Liver (tissue), 9 donors: ENCODE data around the gene FAM222A. TPM values are rescaled to one million over a fixed set of nuclear protein-coding genes. Genes with fewer than 3 reads are reported as not detected.

Experiments
- DNase-seq: peaks from one replicate; pipeline ENCODE4 v3.0.0-alpha.2; 2017; ENCODE audit warnings: low spot score
- H3K27ac ChIP-seq, 2 donors: one replicate each; pipeline ENCODE4 v1.7.0; 2013; ENCODE audit warnings: inconsistent platforms in 2 of 2, low read length in 2 of 2, control low read depth in 1 of 2, low read depth in 1 of 2, mild to moderate bottlenecking in 1 of 2
- H3K27me3 ChIP-seq, 4 donors: one replicate each; pipeline versions ENCODE4 v1.6.1 to v1.7.0; 2013; ENCODE audit warnings: low read length in 3 of 4, inconsistent platforms in 1 of 4, mild to moderate bottlenecking in 1 of 4, moderate library complexity in 1 of 4; ENCODE audit not compliant: control insufficient read depth in 4 of 4, insufficient read depth in 4 of 4
- H3K36me3 ChIP-seq, 4 donors: one replicate each; pipeline versions ENCODE4 v1.6.1 to v1.7.0; 2013; ENCODE audit warnings: low read length in 3 of 4, mild to moderate bottlenecking in 3 of 4, low read depth in 1 of 4, moderate library complexity in 1 of 4; ENCODE audit not compliant: control insufficient read depth in 4 of 4, insufficient read depth in 3 of 4
- H3K4me1 ChIP-seq, 4 donors: one replicate each; pipeline versions ENCODE4 v1.6.1 to v1.7.0; 2013; ENCODE audit warnings: low read length in 3 of 4, mild to moderate bottlenecking in 3 of 4, moderate library complexity in 1 of 4; ENCODE audit not compliant: control insufficient read depth in 4 of 4, insufficient read depth in 4 of 4
- H3K4me3 ChIP-seq, 3 donors: one replicate each; pipeline versions ENCODE4 v1.6.1 to v1.7.0; 2013; ENCODE audit warnings: low read length in 3 of 3, control low read depth in 1 of 3, low read depth in 1 of 3, mild to moderate bottlenecking in 1 of 3
- H3K9ac ChIP-seq, 2 donors: one replicate each; pipeline ENCODE4 v1.7.0; 2013; ENCODE audit warnings: low read length in 2 of 2, mild to moderate bottlenecking in 2 of 2, moderate library complexity in 2 of 2, control low read depth in 1 of 2, low read depth in 1 of 2
- H3K9me3 ChIP-seq, 4 donors: one replicate each; pipeline versions ENCODE4 v1.6.1 to v1.7.0; 2013; ENCODE audit warnings: low read length in 3 of 4; ENCODE audit not compliant: control insufficient read depth in 4 of 4
- ATF3 ChIP-seq: IDR thresholded peaks from 2 replicates; pipeline ENCODE4 v1.6.1; 2016; ENCODE audit warnings: antibody characterized with exemption
- CTCF ChIP-seq: fragments of 150-350 bp; IDR thresholded peaks from 2 replicates; pipeline ENCODE4 v1.5.1; 2017; ENCODE audit warnings: improper control_type of control experiment, low read depth, low read length; ENCODE audit not compliant: missing input control
- FOXA1 ChIP-seq: IDR thresholded peaks from 2 replicates; pipeline ENCODE4 v1.6.1; 2016; ENCODE audit warnings: antibody characterized with exemption
- FOXA2 ChIP-seq: IDR thresholded peaks from 2 replicates; pipeline ENCODE4 v1.6.1; 2016; ENCODE audit warnings: antibody characterized with exemption
- GABPA ChIP-seq, 2 donors: IDR thresholded peaks in 1 of 2; conservative IDR thresholded peaks in 1 of 2; 2 replicates each; pipeline ENCODE4 v1.6.1; 2016; ENCODE audit warnings: antibody characterized with exemption in 2 of 2, mild to moderate bottlenecking in 1 of 2, moderate library complexity in 1 of 2
- HNF4A ChIP-seq, 2 donors: conservative IDR thresholded peaks; 2 replicates each; pipeline ENCODE4 v1.6.1; 2016; ENCODE audit warnings: antibody characterized with exemption in 2 of 2, mild to moderate bottlenecking in 2 of 2
- JUND ChIP-seq, 2 donors: IDR thresholded peaks; 2 replicates each; pipeline ENCODE4 v1.6.1; 2016; ENCODE audit warnings: antibody characterized with exemption in 2 of 2
- RAD21 ChIP-seq, 2 donors: IDR thresholded peaks; 2 replicates each; pipeline ENCODE4 v1.6.1; 2016; ENCODE audit warnings: antibody characterized with exemption in 2 of 2, mild to moderate bottlenecking in 2 of 2
- REST ChIP-seq: IDR thresholded peaks from 2 replicates; pipeline ENCODE4 v1.6.1; 2016; ENCODE audit warnings: antibody characterized with exemption, mild to moderate bottlenecking
- RXRA ChIP-seq, 2 donors: IDR thresholded peaks; 2 replicates each; pipeline ENCODE4 v1.6.1; 2017 to 2018; ENCODE audit warnings: antibody characterized with exemption in 2 of 2, mild to moderate bottlenecking in 1 of 2
- SP1 ChIP-seq: IDR thresholded peaks from 2 replicates; pipeline ENCODE4 v1.6.1; 2018; ENCODE audit warnings: antibody characterized with exemption, mild to moderate bottlenecking
- YY1 ChIP-seq: IDR thresholded peaks from 2 replicates; pipeline ENCODE4 v1.6.1; 2016; ENCODE audit warnings: antibody characterized with exemption, mild to moderate bottlenecking
- WGBS: extraction: QIAGEN DNeasy Blood & Tissue Kit; methylation state at CpG from one replicate; pipeline ENCODE4 v1.1.7; 2013; 5-methylcytosine and 5-hydroxymethylcytosine counted together
- polyA plus RNA-seq, 2 donors: library from polyadenylated mRNA; stranded (reverse) in 1 of 2; unstranded in 1 of 2; fragments of 200-250 nt in 1 of 2; fragments of >200 nt in 1 of 2; fragmentation: Nextera tagmentation in 1 of 2; extraction: Ambion mirVana in 1 of 2; gene quantifications; one replicate each; pipeline versions ENCODE4 v1.2.1 to v1.2.3, GENCODE V29; 2013 to 2015
- total RNA-seq, 2 donors: library from RNA; depleted of rRNA; stranded (reverse); fragments of >200 nt; gene quantifications; one replicate each; pipeline ENCODE4 v1.2.3, GENCODE V29; 2014
- donor health status: healthy.
- donor health status: healthy.
- donor health status: healthy.
- donor health status: healthy.
- donor health status: healthy.

Gene FAM222A
- total and polyA plus RNA-seq, 4 donors = 0.97 to 2.2 (median 1.9) TPM

GRCh38 chr12:109729801-109730200 is 16.2 kb downstream of the FAM222A start (continued):
- TF ChIP-seq CTCF (no peak), GABPA (IDR thresholded peaks at IDR 0.05 in 1 of 2, conservative IDR thresholded peaks at IDR 0.05 in 1 of 2) (no peak)

GRCh38 chr12:109730306-109731145 is 16.9 kb downstream of the FAM222A start:
- TF ChIP-seq FOXA1 = no peak
- no peak for TF ChIP-seq JUND (IDR thresholded peaks at IDR 0.05)
- no peak for TF ChIP-seq REST
- TF ChIP-seq FOXA2 = no peak
- TF ChIP-seq HNF4A (conservative IDR thresholded peaks at IDR 0.05) = no peak
- no peak for TF ChIP-seq SP1
- no peak for TF ChIP-seq ATF3
- no peak for TF ChIP-seq GABPA (IDR thresholded peaks at IDR 0.05 in 1 of 2, conservative IDR thresholded peaks at IDR 0.05 in 1 of 2)
- no peak for TF ChIP-seq YY1
- TF ChIP-seq CTCF = no peak
- no peak for TF ChIP-seq RXRA (IDR thresholded peaks at IDR 0.05)
- no peak for TF ChIP-seq RAD21 (IDR thresholded peaks at IDR 0.05)
- Histone ChIP-seq H3K9ac (no peak overlapping the region), H3K9me3 (no peaks in the 10 kb centered on the region), H3K27me3 (no peaks in the 10 kb centered on the region), H3K36me3 (no peaks in the 10 kb centered on the region), H3K4me3 (no peak overlapping the region), H3K27ac (no peak overlapping the region), H3K4me1 (peaks cover 0 to 10% (median 6%) of the 10 kb centered on the region in 4 donors)
- DNase-seq = no peak
- 91% methylated on average over 15 of the region's 15 CpGs for WGBS
